Vagina (tissue), 2 donors: ENCODE results near the gene ZBTB20. TPM values are rescaled to one million over a fixed set of nuclear protein-coding genes. Genes with fewer than 3 reads are reported as not detected.

Experiments
- DNase-seq, 2 donors: peaks; one replicate each; pipeline ENCODE4 v3.0.0-alpha.2; 2017; ENCODE audit errors: extremely low spot score in 2 of 2
- H3K27ac ChIP-seq: fragments of 200-600 bp; sonication (generic); one replicate; pipeline ENCODE4 v1.5.1; 2019
- H3K27me3 ChIP-seq: fragments of 200-600 bp; sonication (generic); one replicate; pipeline ENCODE4 v1.5.1; 2019
- H3K36me3 ChIP-seq, 2 donors: fragments of 200-600 bp; sonication (generic); one replicate each; pipeline ENCODE4 v1.5.1; 2017 to 2019
- H3K4me1 ChIP-seq: fragments of 200-600 bp; sonication (generic); one replicate; pipeline ENCODE4 v1.5.1; 2019
- H3K4me3 ChIP-seq, 2 donors: fragments of 200-600 bp; sonication (generic); 1 replicate in 1 of 2; 2 replicates in 1 of 2; pipeline ENCODE4 v1.5.1; 2016 to 2019
- H3K9me3 ChIP-seq: fragments of 200-600 bp; sonication (generic); one replicate; pipeline ENCODE4 v1.5.1; 2019
- POLR2A ChIP-seq, 2 donors: fragments of 450-650 bp; IDR thresholded peaks; one replicate each; pipeline ENCODE4 v1.6.1; 2017; ENCODE audit warnings: antibody characterized with exemption in 2 of 2, mild to moderate bottlenecking in 2 of 2, moderate library complexity in 2 of 2
- POLR2AphosphoS5 ChIP-seq, 2 donors: sonication (generic); formaldehyde crosslinking; IDR thresholded peaks; one replicate each; pipeline ENCODE4 v1.9.0; 2017; ENCODE audit warnings: antibody characterized with exemption in 2 of 2, mild to moderate bottlenecking in 2 of 2, low read depth in 1 of 2; ENCODE audit not compliant: insufficient read depth in 1 of 2
- intact Hi-C: fragments of 100-400 bp; cut with DNase I; formaldehyde crosslinking; loops from one replicate; pipeline ENCODE4 v1.15.1; 2023
- total RNA-seq: library from RNA; depleted of rRNA; stranded (reverse); fragments of >200 nt; gene quantifications from one replicate; pipeline ENCODE4 v1.2.3, GENCODE V29; 2016
- TF ChIP-seq, protein P1 (sequence below), 3 experiments: fragments of 450-650 bp in 2 of 3; fragments of 200-600 bp in 1 of 3; sonication (generic) in 1 of 3; IDR thresholded peaks; one replicate each; pipeline ENCODE4 v1.5.1; 2017 to 2019; ENCODE audit warnings: antibody characterized with exemption in 3 of 3, mild to moderate bottlenecking in 2 of 3, moderate library complexity in 2 of 3

ZBTB20 gene
- total RNA-seq, 1 donor from 2014 or later, result 64.8 TPM

DNA sequence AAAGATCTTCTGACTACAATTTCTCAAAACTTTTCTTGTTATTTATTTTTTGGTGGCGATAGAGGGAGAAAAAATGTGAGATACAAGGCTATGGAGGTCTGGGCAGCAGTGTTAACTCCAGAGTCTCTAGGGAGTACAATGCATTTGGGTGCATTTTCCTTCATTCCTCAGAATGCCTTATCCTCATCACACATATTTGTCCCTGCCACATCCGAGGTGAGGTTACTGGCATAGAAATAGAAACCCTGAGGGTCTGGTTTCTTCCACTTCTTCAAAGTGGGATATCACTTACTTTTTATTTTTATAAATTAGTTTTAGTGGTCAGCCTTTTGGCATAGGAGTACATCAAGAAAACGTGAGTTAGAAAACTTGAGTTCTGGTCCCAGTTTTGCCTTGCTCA is 702.9 kb downstream of the ZBTB20 start:
- DNase-seq, result no peak
- TF ChIP-seq, protein P1, sequence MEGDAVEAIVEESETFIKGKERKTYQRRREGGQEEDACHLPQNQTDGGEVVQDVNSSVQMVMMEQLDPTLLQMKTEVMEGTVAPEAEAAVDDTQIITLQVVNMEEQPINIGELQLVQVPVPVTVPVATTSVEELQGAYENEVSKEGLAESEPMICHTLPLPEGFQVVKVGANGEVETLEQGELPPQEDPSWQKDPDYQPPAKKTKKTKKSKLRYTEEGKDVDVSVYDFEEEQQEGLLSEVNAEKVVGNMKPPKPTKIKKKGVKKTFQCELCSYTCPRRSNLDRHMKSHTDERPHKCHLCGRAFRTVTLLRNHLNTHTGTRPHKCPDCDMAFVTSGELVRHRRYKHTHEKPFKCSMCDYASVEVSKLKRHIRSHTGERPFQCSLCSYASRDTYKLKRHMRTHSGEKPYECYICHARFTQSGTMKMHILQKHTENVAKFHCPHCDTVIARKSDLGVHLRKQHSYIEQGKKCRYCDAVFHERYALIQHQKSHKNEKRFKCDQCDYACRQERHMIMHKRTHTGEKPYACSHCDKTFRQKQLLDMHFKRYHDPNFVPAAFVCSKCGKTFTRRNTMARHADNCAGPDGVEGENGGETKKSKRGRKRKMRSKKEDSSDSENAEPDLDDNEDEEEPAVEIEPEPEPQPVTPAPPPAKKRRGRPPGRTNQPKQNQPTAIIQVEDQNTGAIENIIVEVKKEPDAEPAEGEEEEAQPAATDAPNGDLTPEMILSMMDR (IDR thresholded peaks at IDR 0.05), result no peak
- TF ChIP-seq POLR2A (IDR thresholded peaks at IDR 0.05) (no peak), POLR2AphosphoS5 (IDR thresholded peaks at IDR 0.05; ENCODE audit: insufficient read depth in 1 of 2, low read depth in 1 of 2) (no peak)
- Histone ChIP-seq H3K4me3 (no peak overlapping the region), H3K9me3 (no peaks in the 10 kb centered on the region), H3K36me3 (no peaks in the 10 kb centered on the region), H3K4me1 (peaks cover 45% of the 10 kb centered on the region), H3K27ac (no peak overlapping the region), H3K27me3 (no peaks in the 10 kb centered on the region)
- intact Hi-C loops, result no loop called here

DNA sequence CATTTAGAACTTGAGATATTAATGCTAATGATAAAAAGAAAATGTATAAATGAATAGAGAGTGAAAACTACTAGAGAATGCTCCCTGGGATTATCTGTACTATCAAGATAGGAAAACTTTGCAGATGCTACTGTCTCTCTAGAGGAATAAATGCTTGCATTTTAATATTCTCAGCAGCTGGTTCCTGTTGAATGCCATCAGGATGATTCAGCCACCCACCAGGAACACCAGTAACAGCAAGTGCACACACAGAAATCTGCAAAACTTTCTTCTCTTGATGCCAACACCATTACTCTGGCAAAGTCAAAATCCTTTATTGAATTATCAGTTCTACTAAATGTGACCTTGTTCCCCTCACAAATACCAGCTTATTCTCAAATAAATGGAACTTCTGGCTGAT is 704.8 kb downstream of the ZBTB20 start:
- Histone ChIP-seq H3K27me3 (no peaks in the 10 kb centered on the region), H3K36me3 (no peaks in the 10 kb centered on the region), H3K27ac (no peak overlapping the region), H3K4me1 (peaks cover 43% of the 10 kb centered on the region), H3K9me3 (no peaks in the 10 kb centered on the region), H3K4me3 (no peak overlapping the region)
- no peak for DNase-seq
- TF ChIP-seq, protein P1 (IDR thresholded peaks at IDR 0.05), result no peak
- TF ChIP-seq POLR2AphosphoS5 (IDR thresholded peaks at IDR 0.05; ENCODE audit: insufficient read depth in 1 of 2, low read depth in 1 of 2) (no peak), POLR2A (IDR thresholded peaks at IDR 0.05) (no peak)
- intact Hi-C loops, result no loop called here

DNA sequence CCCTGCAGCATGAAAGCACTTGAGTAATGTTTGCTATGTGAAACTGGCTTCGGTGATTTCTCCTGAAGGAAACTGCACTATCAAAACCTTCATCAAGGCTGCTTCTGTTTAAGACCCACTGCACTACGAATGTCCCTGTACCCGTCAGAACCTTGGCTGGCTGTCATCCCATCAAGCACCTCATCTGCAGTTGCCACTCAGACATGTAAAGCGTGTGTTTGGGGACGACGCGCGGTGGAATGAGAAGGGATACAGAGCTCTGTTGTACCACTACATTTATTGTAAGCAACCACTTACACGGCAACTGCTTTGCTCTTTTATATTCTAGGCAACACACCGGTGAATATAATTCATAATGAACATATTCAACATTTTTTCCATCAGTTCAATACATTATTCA is 705.7 kb downstream of the ZBTB20 start:
- TF ChIP-seq POLR2AphosphoS5 (IDR thresholded peaks at IDR 0.05; ENCODE audit: insufficient read depth in 1 of 2, low read depth in 1 of 2), result no peak
- no peak for TF ChIP-seq POLR2A (IDR thresholded peaks at IDR 0.05)
- TF ChIP-seq, protein P1 (IDR thresholded peaks at IDR 0.05), result no peak
- intact Hi-C loops, result no loop called here
- H3K4me3 ChIP-seq, result no peak overlapping the region
- H3K27me3 ChIP-seq, result no peaks in the 10 kb centered on the region
- no peak overlapping the region for H3K27ac ChIP-seq
- H3K4me1 ChIP-seq, result peaks cover 35% of the 10 kb centered on the region
- no peaks in the 10 kb centered on the region for H3K36me3 ChIP-seq
- no peak for DNase-seq
- H3K9me3 ChIP-seq, result no peaks in the 10 kb centered on the region

DNA sequence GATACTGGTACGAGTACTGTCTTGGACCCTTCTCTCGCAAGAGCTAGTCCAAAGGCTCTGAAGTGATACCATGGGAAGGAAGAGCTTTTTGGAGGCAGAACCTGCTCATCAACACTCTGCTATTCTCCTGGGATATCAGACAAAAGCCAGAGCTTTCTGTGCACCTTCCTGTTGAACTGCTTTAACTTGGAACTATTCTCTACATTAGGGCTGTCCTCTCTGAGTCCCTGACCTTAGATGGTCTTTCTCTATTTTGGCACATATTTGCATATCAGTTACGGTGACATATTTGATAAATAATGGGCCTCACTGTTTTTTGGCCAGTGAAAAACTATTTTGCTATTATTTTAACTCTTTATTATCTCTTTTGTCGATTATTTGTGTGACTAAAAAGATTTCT is 706.4 kb downstream of the ZBTB20 start:
- H3K9me3 ChIP-seq, result no peaks in the 10 kb centered on the region
- TF ChIP-seq POLR2AphosphoS5 (IDR thresholded peaks at IDR 0.05; ENCODE audit: insufficient read depth in 1 of 2, low read depth in 1 of 2), result no peak
- TF ChIP-seq POLR2A (IDR thresholded peaks at IDR 0.05), result no peak
- TF ChIP-seq, protein P1 (IDR thresholded peaks at IDR 0.05), result no peak
- intact Hi-C loops, result no loop called here
- H3K36me3 ChIP-seq, result no peaks in the 10 kb centered on the region
- H3K27ac ChIP-seq, result no peak overlapping the region
- no peaks in the 10 kb centered on the region for H3K27me3 ChIP-seq
- H3K4me3 ChIP-seq, result no peak overlapping the region
- DNase-seq, result no peak
- H3K4me1 ChIP-seq, result peaks cover 28% of the 10 kb centered on the region

DNA sequence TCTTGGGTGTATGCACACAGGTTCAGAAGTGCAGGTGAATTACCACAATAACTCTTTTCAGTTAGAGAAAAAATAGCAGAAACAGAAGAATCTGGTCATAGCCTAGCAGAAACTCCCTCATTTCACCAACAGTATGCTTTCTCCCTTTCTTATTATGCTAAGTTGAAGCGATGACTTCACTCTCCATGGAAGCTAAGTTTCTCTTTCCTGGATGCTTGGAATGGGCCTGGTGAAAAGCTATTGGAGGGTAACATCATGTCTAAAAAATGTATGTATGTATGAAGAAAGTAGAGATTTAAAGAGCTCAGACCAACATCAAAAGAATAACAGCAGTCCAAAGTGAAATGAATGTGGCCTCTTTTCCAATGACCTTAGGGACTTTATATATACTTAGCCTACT is 707.8 kb downstream of the ZBTB20 start:
- TF ChIP-seq, protein P1 (IDR thresholded peaks at IDR 0.05), result no peak
- no peak overlapping the region for H3K27ac ChIP-seq
- DNase-seq, result no peak

More for the DNA sequence above, 707.8 kb downstream of the ZBTB20 start:
- intact Hi-C loops, result no loop called here
- H3K9me3 ChIP-seq, result no peaks in the 10 kb centered on the region
- H3K27me3 ChIP-seq, result no peaks in the 10 kb centered on the region
- no peaks in the 10 kb centered on the region for H3K36me3 ChIP-seq
- H3K4me3 ChIP-seq, result no peak overlapping the region
- peaks cover 20% of the 10 kb centered on the region for H3K4me1 ChIP-seq
